NCI-H146 treated with DMSO at 0.1 percent for 48 hours (cell line): ENCODE measurements around the gene PLCB1.
"Not testable (repeated sequence)": the region's sequence is repeated elsewhere in the genome, so short reads cannot be mapped to it uniquely, and the experiment has no call there.

Experiments used
- DNase-seq: peaks from one replicate; lab custom pipeline; 2025; ENCODE audit not compliant: unreplicated experiment; lab: John Stamatoyannopoulos, UW

The PLCB1 gene

GRCh38 chr20:8131598-8132483 lies at the start of gene PLCB1:
Gene PLCB1 (plus strand): TSS chr20:8132266. CDS start chr20:8132652, 386 bp downstream.
- peak; percentile 82 for DNase-seq

- no peak for DNase-seq
Measured at GRCh38 chr20:8082989-8083388, 49.1 kb upstream of the PLCB1 start.

GRCh38 chr20:8089668-8090067 lies 42.4 kb upstream of the PLCB1 start:
- DNase-seq: no peak

DNA sequence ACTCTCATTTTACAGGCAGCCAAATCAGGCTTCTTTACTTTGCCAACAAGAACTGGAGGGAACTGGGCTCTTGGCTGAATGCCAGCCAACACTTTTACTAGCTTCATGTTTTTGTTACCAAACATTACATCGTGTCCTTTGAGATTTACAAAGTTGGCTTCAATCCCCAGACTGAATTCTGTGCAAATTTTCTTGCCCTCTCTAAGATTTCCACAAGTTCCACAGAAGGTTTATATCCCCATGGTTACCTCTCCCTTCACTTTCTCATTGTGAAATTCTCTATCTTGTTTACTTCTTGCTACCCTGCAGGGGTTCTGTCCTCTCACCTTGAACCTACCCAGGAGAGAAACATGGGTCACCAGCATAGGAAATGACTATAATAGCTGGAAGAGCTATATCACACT lies 37.6 kb upstream of the PLCB1 start:
- no peak for DNase-seq

DNA sequence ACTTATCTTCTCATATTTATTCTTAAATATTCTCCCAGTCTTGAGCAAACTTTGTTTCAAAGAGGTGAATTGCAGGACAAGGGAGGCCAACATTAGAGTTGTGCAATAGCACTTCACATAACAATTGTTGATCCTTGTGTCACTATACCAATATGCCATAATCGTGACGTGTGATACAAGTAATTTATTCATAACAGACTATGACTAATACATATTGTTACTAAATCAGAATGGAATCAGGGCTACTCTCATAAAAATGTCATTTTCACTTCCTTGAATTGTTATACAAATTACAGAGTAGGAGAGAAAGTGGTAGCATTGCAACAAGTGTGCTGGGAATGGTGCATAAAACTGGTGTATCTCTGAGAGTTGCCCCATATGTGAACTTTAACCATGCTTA lies 37.2 kb upstream of the PLCB1 start:
- DNase-seq: no peak

GRCh38 chr20:8095648-8096572 lies 36.2 kb upstream of the PLCB1 start:
- DNase-seq: no peak

GRCh38 chr20:8097307-8097706 lies 34.8 kb upstream of the PLCB1 start:
- DNase-seq: no peak

DNA sequence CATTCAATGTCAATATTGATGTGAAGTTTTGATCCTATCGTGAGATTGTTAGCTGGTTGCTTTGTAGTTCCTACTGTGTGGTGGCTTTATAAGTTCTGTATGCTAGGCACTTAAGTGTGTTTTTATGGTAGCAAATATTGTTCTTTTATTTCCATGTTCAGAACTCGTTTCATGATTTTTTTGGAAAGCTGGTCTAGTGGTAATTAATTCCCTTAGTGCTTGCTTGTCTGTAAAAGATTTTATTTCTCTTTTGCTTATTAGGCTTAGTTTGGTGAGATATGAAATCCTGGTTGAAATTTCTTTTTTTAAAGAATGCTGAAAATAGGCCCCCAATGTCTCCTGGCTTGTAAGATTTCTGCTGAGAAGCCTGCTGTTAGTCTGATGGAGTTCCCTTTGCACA lies 27.8 kb upstream of the PLCB1 start:
- DNase-seq: no peak

GRCh38 chr20:8114612-8115011 lies 17.5 kb upstream of the PLCB1 start:
- not testable (repeated sequence) for DNase-seq

GRCh38 chr20:8115436-8115835 lies 16.6 kb upstream of the PLCB1 start:
- DNase-seq: peak; percentile 62

GRCh38 chr20:8116067-8116811 lies 15.8 kb upstream of the PLCB1 start:
- DNase-seq: no peak

DNA sequence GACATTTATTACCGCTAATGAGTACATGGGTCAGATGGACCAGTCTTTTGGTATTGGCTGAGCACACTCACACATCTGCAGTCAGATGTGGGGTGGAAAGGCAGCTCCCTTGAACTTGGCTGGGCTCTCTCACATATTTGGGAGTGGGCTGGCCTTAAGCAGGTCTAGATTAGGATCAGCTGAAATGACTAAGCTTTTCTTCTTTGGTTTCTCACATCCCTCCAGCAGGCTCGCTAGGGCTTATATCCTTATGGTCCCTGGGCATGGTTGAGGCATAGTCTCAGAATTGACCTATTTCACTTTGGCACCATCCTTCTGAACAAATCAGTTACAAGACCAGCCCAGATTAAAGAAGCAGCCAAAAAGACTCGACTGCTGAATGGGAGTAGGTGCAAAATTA lies 14.4 kb upstream of the PLCB1 start:
- DNase-seq: no peak

DNA sequence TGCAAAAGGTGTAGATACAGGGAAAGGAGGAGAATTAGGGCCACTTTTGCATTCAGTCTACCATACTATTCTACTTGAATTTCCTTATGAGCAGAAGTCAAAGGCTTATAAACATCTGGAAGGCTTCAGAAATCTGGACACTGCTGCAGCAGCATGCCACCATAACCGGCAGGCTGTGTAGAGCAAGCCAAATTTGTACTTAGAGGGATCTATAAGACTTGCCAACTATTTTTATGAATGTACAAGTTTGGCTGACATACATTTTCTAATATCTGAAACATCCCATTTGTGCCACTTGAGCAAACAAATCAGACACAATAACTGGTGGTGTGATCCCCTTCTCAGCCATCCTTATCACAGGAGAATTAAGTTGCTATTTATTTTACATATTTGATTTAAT lies 14.0 kb upstream of the PLCB1 start:
- DNase-seq: no peak

DNA sequence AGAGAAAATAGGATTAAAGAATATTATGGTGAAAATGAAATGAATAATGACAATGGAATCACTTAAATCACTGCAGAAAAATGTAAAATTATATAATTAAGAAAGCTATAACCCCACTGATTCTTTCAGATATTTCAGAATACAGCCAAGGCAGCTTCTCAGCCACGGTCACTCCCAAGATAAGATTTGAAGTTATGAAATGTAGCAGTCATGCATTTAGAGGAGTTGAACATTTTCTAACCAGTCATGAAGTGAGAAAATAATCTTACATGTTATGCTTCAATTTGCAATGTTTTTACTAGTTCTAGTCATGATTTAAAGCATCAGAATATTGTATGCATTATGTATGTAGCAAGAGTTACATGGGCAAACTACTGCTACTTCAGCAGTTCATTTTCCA lies 13.3 kb upstream of the PLCB1 start:
- DNase-seq: no peak

DNA sequence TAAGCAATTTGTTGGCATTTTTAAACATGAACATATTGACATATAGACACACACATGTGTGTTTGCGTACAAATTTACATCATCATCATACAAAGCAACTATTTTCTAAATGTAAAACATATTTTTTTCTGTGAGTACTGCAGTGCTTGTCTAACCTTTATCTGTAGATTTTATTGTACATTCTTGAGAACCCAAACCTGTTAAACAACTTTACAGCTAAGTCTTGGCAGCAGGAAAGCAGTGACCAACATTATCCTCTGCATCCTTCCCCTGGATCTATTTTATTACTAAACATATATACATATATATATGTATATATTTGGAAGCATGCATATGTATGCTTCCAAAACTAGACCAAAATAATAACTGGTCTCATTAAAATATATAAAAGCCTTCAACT lies 10.4 kb upstream of the PLCB1 start:
- no peak for DNase-seq

- no peak for DNase-seq
Measured at GRCh38 chr20:8124639-8125038, 7.4 kb upstream of the PLCB1 start.

DNA sequence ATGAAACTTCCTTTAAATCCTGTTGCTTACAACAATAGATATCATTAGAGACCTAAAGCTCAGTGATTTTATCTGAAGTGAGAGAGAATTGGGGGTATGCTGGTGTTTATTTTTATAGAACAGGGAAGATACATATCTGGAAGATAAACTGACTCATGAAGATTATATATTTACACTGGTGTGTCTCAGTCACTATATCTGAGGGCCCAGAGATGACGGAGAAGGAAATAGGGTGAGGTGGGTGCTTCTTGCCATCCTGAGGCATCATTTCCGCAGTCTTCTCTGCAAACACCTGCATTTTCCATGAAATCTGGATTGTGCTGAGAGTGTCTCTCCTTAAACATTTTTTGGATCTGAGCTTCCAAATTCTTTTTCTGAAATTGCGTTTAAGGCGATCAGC lies 5.9 kb upstream of the PLCB1 start:
- DNase-seq: no peak

GRCh38 chr20:8126841-8127378 lies 5.2 kb upstream of the PLCB1 start:
- no peak for DNase-seq

- DNase-seq: no peak
Measured at GRCh38 chr20:8127553-8128255, 4.4 kb upstream of the PLCB1 start.

- no peak for DNase-seq
Measured at GRCh38 chr20:8128291-8129060, 3.6 kb upstream of the PLCB1 start.
